ENCODE data around the gene UHRF1. TPM values are rescaled to one million over a fixed set of nuclear protein-coding genes. Genes with fewer than 3 reads are reported as not detected.
A peak's percentile ranks its signal among the peaks of the same experiment; 100 is the strongest.

Gene UHRF1
- total and polyA plus RNA-seq, 2 of the 4 experiments (the other 2 are of a cell fraction) = 47.4 to 57.4 TPM

GRCh38 chr19:4891066-4891465 is 18.2 kb upstream of the UHRF1 start:
- Histone ChIP-seq H2BK120ac (ENCODE audit: low read depth, low read length) (no peak overlapping the region), H3K23ac (ENCODE audit: low read depth, low read length) (no peak overlapping the region), H3K9ac (ENCODE audit: low read depth, low read length) (no peak overlapping the region), H2AK9ac (replicated peaks; ENCODE audit: low read depth, low read length, poor library complexity) (no peak overlapping the region), H4K8ac (ENCODE audit: low read depth in 2 of 2, low read length in 2 of 2) (no peak overlapping the region), H2BK15ac (ENCODE audit: low read depth, low read length) (no peak overlapping the region), H3K9me3 (ENCODE audit: control insufficient read depth, insufficient read depth, low read length) (no peaks in the 10 kb centered on the region), H3K9me1 (ENCODE audit: insufficient read depth, low read length) (peaks cover 4% of the 10 kb centered on the region; the same call in 1 of the 2 replicates), H3K4me3 (ENCODE audit: insufficient read depth, low read depth, low read length) (no peak overlapping the region), H2AFZ (replicated peaks; ENCODE audit: low read length, poor library complexity) (peak overlapping the region; percentile 40), H3K18ac (ENCODE audit: low read depth, low read length) (no peak overlapping the region), H2BK20ac (ENCODE audit: low read depth, low read length) (0 out of 2 replicates have a peak overlapping the region, but pooled peaks have one; percentile 12), H3K4ac (ENCODE audit: low read depth, low read length) (no peak overlapping the region), H3K27ac (ENCODE audit: insufficient read depth, low read length) (no peak overlapping the region), H3K79me1 (ENCODE audit: low read depth in 1 of 2, low read length in 2 of 2) (no peaks in the 10 kb centered on the region), H3K4me2 (ENCODE audit: low read depth, low read length) (no peak overlapping the region), H4K20me1 (ENCODE audit: insufficient read depth, low read length) (no peaks in the 10 kb centered on the region), H4K5ac (ENCODE audit: low read depth, low read length) (no peak overlapping the region), H4K91ac (ENCODE audit: insufficient read depth, low read depth, low read length) (no peak overlapping the region), H3K27me3 (ENCODE audit: control insufficient read depth, insufficient read depth, low read length) (no peaks in the 10 kb centered on the region), H3K36me3 (ENCODE audit: control insufficient read depth, insufficient read depth, low read length) (no peaks in the 10 kb centered on the region), H3K56ac (ENCODE audit: extremely low read depth, insufficient read depth, low read length) (no peak overlapping the region), H2AK5ac (ENCODE audit: low read depth, low read length) (peak overlapping the region; percentile 80), H2BK5ac (ENCODE audit: low read depth, low read length, poor library complexity, severe bottlenecking) (no peak overlapping the region), H3K14ac (replicated peaks; ENCODE audit: low read depth, low read length) (no peak overlapping the region), H3K4me1 (ENCODE audit: control insufficient read depth, insufficient read depth, low read length) (no peaks in the 10 kb centered on the region)
- no TSS peak for BruUV-seq (replicated peaks)
- dilution Hi-C loops (cut with HindIII; ENCODE audit: low sequenced_read_pairs, unreplicated experiment) (no loop called here), in situ Hi-C loops (cut with MboI; ENCODE audit: low sequenced_read_pairs) (no loop called here), intact Hi-C loops (cut with micrococcal nuclease) (no loop called here)
- TF ChIP-seq CEBPB (IDR thresholded peaks at IDR 0.05; ENCODE audit: low read depth, low read length) (no peak), ELK1 (IDR thresholded peaks at IDR 0.05; ENCODE audit: borderline replicate concordance, low read depth, low read length) (no peak), POLR2A (IDR thresholded peaks at IDR 0.05; ENCODE audit: low read depth, low read length) (no peak), USF2 (IDR thresholded peaks at IDR 0.05; ENCODE audit: low read depth, low read length) (no peak), MAFK (IDR thresholded peaks at IDR 0.05; ENCODE audit: low read depth, low read length) (no peak), RCOR1 (IDR thresholded peaks at IDR 0.05; ENCODE audit: insufficient replicate concordance, low read length) (no peak), CHD1 (IDR thresholded peaks at IDR 0.05; ENCODE audit: low read depth, low read length) (no peak), BHLHE40 (IDR thresholded peaks at IDR 0.05; ENCODE audit: low read depth, low read length) (no peak), NFE2L2 (IDR thresholded peaks at IDR 0.05; ENCODE audit: low read depth, low read length) (no peak), RFX5 (IDR thresholded peaks at IDR 0.05; ENCODE audit: low read depth, low read length) (no peak), SMC3 (IDR thresholded peaks at IDR 0.05; ENCODE audit: low read depth, low read length) (no peak), MAZ (IDR thresholded peaks at IDR 0.05; ENCODE audit: borderline replicate concordance, low read depth, low read length) (no peak), FOS (IDR thresholded peaks at IDR 0.05; ENCODE audit: low read depth, low read length) (no peak), RAD21 (IDR thresholded peaks at IDR 0.05; ENCODE audit: low read length) (no peak), MXI1 (IDR thresholded peaks at IDR 0.05; ENCODE audit: borderline replicate concordance, low read depth, low read length) (no peak)
- TF ChIP-seq, protein P1, sequence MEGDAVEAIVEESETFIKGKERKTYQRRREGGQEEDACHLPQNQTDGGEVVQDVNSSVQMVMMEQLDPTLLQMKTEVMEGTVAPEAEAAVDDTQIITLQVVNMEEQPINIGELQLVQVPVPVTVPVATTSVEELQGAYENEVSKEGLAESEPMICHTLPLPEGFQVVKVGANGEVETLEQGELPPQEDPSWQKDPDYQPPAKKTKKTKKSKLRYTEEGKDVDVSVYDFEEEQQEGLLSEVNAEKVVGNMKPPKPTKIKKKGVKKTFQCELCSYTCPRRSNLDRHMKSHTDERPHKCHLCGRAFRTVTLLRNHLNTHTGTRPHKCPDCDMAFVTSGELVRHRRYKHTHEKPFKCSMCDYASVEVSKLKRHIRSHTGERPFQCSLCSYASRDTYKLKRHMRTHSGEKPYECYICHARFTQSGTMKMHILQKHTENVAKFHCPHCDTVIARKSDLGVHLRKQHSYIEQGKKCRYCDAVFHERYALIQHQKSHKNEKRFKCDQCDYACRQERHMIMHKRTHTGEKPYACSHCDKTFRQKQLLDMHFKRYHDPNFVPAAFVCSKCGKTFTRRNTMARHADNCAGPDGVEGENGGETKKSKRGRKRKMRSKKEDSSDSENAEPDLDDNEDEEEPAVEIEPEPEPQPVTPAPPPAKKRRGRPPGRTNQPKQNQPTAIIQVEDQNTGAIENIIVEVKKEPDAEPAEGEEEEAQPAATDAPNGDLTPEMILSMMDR (conservative IDR thresholded peaks at IDR 0.05; ENCODE audit: low read depth, low read length) = no peak
- 84% methylated on average over 14 of the region's 22 CpGs; no CpG with 5 or more reads in 1 of the 2 experiments for WGBS, 2 experiments (ENCODE audit: extremely low coverage in 2 of 2, insufficient read length in 1 of 2)
- DNase-seq (no peak), ATAC-seq (ENCODE audit: low read depth) (no peak)
- POLR2A ChIA-PET (ENCODE audit: unreplicated experiment) = no interaction called here
- CTCF ChIA-PET = no interaction called here
